ENCODE measurements around the gene HDAC4.

GRCh38 chr2:239197146-239197545, 203.7 kb downstream of the HDAC4 start:
- TF ChIP-seq, protein P1, sequence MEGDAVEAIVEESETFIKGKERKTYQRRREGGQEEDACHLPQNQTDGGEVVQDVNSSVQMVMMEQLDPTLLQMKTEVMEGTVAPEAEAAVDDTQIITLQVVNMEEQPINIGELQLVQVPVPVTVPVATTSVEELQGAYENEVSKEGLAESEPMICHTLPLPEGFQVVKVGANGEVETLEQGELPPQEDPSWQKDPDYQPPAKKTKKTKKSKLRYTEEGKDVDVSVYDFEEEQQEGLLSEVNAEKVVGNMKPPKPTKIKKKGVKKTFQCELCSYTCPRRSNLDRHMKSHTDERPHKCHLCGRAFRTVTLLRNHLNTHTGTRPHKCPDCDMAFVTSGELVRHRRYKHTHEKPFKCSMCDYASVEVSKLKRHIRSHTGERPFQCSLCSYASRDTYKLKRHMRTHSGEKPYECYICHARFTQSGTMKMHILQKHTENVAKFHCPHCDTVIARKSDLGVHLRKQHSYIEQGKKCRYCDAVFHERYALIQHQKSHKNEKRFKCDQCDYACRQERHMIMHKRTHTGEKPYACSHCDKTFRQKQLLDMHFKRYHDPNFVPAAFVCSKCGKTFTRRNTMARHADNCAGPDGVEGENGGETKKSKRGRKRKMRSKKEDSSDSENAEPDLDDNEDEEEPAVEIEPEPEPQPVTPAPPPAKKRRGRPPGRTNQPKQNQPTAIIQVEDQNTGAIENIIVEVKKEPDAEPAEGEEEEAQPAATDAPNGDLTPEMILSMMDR (IDR thresholded peaks at IDR 0.05): no peak
- no peak for TF ChIP-seq POLR2A (IDR thresholded peaks at IDR 0.05; ENCODE audit: low read length)
- TF ChIP-seq JUN (IDR thresholded peaks at IDR 0.05): no peak
- no peak for TF ChIP-seq CEBPB (IDR thresholded peaks at IDR 0.05)
- no peak for TF ChIP-seq RAD21 (conservative IDR thresholded peaks at IDR 0.05 in 1 of 2, IDR thresholded peaks at IDR 0.05 in 1 of 2)
- no peak for TF ChIP-seq CHD2 (IDR thresholded peaks at IDR 0.05; ENCODE audit: low read length, partially characterized antibody)
- TF ChIP-seq FOXS1 (CRISPR knock-in tag; IDR thresholded peaks at IDR 0.05): no peak
- no peak for TF ChIP-seq EP300 (IDR thresholded peaks at IDR 0.05)
- TF ChIP-seq MAZ (IDR thresholded peaks at IDR 0.05; ENCODE audit: borderline replicate concordance, low read depth, low read length): no peak
- TF ChIP-seq ZFP36 (IDR thresholded peaks at IDR 0.05; ENCODE audit: borderline replicate concordance, partially characterized antibody): no peak
- TF ChIP-seq, protein P2, sequence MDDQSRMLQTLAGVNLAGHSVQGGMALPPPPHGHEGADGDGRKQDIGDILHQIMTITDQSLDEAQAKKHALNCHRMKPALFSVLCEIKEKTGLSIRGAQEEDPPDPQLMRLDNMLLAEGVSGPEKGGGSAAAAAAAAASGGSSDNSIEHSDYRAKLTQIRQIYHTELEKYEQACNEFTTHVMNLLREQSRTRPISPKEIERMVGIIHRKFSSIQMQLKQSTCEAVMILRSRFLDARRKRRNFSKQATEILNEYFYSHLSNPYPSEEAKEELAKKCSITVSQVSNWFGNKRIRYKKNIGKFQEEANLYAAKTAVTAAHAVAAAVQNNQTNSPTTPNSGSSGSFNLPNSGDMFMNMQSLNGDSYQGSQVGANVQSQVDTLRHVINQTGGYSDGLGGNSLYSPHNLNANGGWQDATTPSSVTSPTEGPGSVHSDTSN (IDR thresholded peaks at IDR 0.05): no peak
- no peak for TF ChIP-seq FOSB (CRISPR knock-in tag; IDR thresholded peaks at IDR 0.05)
- no peak for TF ChIP-seq NR3C1 (IDR thresholded peaks at IDR 0.05)

Data from A549 (cell line).